Stimulated activated CD8-positive, alpha-beta memory T cell treated with anti-CD3 and anti-CD28 coated beads, Interleukin-15, amount 100 ng/mL, for 24 hours (primary cell): ENCODE data around the gene HDC.

Experiments
- DNase-seq: peaks from one replicate; pipeline ENCODE4 v3.0.0-alpha.2; 2020; ENCODE audit warnings: low read depth

The HDC gene

GRCh38 chr15:50265620-50266019 is at the start of gene HDC:
Gene HDC (minus strand): TSS chr15:50265726. CDS start chr15:50265623, 103 bp downstream.
- no peak for DNase-seq

GRCh38 chr15:50312636-50313035 is 47.1 kb upstream of the HDC start:
- no peak for DNase-seq

- no peak for DNase-seq
Observed at GRCh38 chr15:50307799-50308198, 42.3 kb upstream of the HDC start.

GRCh38 chr15:50304836-50305235 is 39.3 kb upstream of the HDC start:
- no peak for DNase-seq

GRCh38 chr15:50302581-50302980 is 37.1 kb upstream of the HDC start:
- no peak for DNase-seq

- DNase-seq: no peak
Observed at GRCh38 chr15:50298340-50298739, 32.8 kb upstream of the HDC start.

GRCh38 chr15:50295966-50296365 is 30.4 kb upstream of the HDC start:
- no peak for DNase-seq

GRCh38 chr15:50289749-50290148 is 24.2 kb upstream of the HDC start:
- DNase-seq: no peak

GRCh38 chr15:50287324-50288116 is 22.0 kb upstream of the HDC start:
- DNase-seq: no peak

- no peak for DNase-seq
Observed at GRCh38 chr15:50281427-50281826, 15.9 kb upstream of the HDC start.

GRCh38 chr15:50280271-50280670 is 14.7 kb upstream of the HDC start:
- DNase-seq: no peak

GRCh38 chr15:50278496-50278895 is 13.0 kb upstream of the HDC start:
- no peak for DNase-seq

GRCh38 chr15:50277370-50277769 is 11.8 kb upstream of the HDC start:
- DNase-seq: no peak

GRCh38 chr15:50275908-50276307 is 10.4 kb upstream of the HDC start:
- DNase-seq: no peak

- DNase-seq: no peak
Observed at GRCh38 chr15:50275091-50275490, 9.6 kb upstream of the HDC start.

GRCh38 chr15:50267577-50267976 is 2.1 kb upstream of the HDC start:
- DNase-seq: no peak

GRCh38 chr15:50262533-50262932 is 3.0 kb downstream of the HDC start:
- no peak for DNase-seq

- DNase-seq: no peak
Observed at GRCh38 chr15:50261981-50262380, 3.5 kb downstream of the HDC start.

GRCh38 chr15:50260969-50261496 is 4.5 kb downstream of the HDC start:
- no peak for DNase-seq

- no peak for DNase-seq
Observed at GRCh38 chr15:50259276-50259675, 6.2 kb downstream of the HDC start.

GRCh38 chr15:50257924-50258323 is 7.6 kb downstream of the HDC start:
- no peak for DNase-seq

- no peak for DNase-seq
Observed at GRCh38 chr15:50257332-50257731, 8.2 kb downstream of the HDC start.

- no peak for DNase-seq
Observed at GRCh38 chr15:50256188-50257041, 9.1 kb downstream of the HDC start.
